ENCODE data around the gene CDH16.

CDH16 gene

DNA sequence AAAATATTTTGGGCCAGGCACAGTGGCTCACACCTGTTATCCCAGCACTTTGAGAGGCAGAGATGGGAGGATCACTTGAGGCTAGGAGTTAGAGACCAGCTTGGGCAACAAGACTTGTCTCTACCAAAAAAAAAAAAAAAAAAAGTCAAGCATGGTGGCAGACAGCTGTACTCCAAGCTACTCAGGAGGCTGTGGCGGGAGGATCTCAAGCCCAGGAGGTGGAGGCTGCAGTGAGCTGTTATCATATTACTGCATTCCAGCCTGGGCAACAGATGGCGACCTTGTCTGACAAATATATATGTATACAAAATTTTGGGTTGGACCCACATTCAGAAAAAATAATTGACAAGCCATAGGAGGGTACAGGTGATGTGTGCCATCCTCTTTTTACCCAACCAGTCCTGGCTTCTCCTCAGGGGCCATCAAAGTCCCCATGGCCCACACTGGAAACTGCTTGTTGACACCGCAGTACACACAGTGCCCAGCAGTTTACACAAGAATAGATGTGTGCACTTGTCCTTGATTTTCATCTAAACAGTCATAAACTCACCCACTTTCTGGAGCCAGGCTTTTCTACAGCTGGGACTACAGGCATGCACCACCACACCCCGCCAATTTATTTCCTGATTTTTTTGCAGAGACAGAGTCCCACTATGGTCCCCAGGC is 18.3 kb upstream of the CDH16 start:
- POLR2A ChIA-PET, result interaction anchor here (0.6 to 1.7 kb wide), 3 partner anchors 8 to 22 kb away, joined by 3 to 7 read pairs (median 3); no protein-coding TSS in a partner anchor
- CTCF ChIA-PET, result interaction anchor here (1.1 kb wide), 2 partner anchors 8 to 41 kb away, joined by 3 to 4 read pairs; no protein-coding TSS in a partner anchor
- Histone ChIP-seq H3K36me3 (ENCODE audit: control insufficient read depth in 2 of 2, insufficient read depth in 1 of 2, low read length in 2 of 2) (peaks cover 0 to 59% of the 10 kb centered on the region in 2 experiments; a peak in 1 of 3 replicates), H3K4me1 (ENCODE audit: control insufficient read depth, insufficient read depth, low read length) (peaks cover 2% of the 10 kb centered on the region; the same call in 1 of the 2 replicates), H3K4me3 (ENCODE audit: low read depth, low read length) (no peak overlapping the region), H3K27ac (ENCODE audit: extremely low read depth, low read depth, low read length) (no peak overlapping the region), H3K9me3 (ENCODE audit: control insufficient read depth, insufficient read depth, low read depth, low read length) (no peaks in the 10 kb centered on the region)
- TF ChIP-seq TCF7L2 (IDR thresholded peaks at IDR 0.05; ENCODE audit: borderline replicate concordance, low read depth, low read length) (no peak), KLF1 (tag by site-specific recombination; IDR thresholded peaks at IDR 0.05) (no peak), SP2 (tag by site-specific recombination; IDR thresholded peaks at IDR 0.05) (no peak), ZNF561 (tag by site-specific recombination; IDR thresholded peaks at IDR 0.05; ENCODE audit: borderline replicate concordance) (no peak)
- TF ChIP-seq, protein P1, sequence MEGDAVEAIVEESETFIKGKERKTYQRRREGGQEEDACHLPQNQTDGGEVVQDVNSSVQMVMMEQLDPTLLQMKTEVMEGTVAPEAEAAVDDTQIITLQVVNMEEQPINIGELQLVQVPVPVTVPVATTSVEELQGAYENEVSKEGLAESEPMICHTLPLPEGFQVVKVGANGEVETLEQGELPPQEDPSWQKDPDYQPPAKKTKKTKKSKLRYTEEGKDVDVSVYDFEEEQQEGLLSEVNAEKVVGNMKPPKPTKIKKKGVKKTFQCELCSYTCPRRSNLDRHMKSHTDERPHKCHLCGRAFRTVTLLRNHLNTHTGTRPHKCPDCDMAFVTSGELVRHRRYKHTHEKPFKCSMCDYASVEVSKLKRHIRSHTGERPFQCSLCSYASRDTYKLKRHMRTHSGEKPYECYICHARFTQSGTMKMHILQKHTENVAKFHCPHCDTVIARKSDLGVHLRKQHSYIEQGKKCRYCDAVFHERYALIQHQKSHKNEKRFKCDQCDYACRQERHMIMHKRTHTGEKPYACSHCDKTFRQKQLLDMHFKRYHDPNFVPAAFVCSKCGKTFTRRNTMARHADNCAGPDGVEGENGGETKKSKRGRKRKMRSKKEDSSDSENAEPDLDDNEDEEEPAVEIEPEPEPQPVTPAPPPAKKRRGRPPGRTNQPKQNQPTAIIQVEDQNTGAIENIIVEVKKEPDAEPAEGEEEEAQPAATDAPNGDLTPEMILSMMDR (tag by site-specific recombination; IDR thresholded peaks at IDR 0.05), result 0 out of 2 replicates have a peak, but pooled peaks have one; percentile 6
- TF ChIP-seq, protein P2, sequence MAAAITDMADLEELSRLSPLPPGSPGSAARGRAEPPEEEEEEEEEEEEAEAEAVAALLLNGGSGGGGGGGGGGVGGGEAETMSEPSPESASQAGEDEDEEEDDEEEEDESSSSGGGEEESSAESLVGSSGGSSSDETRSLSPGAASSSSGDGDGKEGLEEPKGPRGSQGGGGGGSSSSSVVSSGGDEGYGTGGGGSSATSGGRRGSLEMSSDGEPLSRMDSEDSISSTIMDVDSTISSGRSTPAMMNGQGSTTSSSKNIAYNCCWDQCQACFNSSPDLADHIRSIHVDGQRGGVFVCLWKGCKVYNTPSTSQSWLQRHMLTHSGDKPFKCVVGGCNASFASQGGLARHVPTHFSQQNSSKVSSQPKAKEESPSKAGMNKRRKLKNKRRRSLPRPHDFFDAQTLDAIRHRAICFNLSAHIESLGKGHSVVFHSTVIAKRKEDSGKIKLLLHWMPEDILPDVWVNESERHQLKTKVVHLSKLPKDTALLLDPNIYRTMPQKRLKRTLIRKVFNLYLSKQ (tag by site-specific recombination; IDR thresholded peaks at IDR 0.05; ENCODE audit: borderline replicate concordance), result no peak

DNA sequence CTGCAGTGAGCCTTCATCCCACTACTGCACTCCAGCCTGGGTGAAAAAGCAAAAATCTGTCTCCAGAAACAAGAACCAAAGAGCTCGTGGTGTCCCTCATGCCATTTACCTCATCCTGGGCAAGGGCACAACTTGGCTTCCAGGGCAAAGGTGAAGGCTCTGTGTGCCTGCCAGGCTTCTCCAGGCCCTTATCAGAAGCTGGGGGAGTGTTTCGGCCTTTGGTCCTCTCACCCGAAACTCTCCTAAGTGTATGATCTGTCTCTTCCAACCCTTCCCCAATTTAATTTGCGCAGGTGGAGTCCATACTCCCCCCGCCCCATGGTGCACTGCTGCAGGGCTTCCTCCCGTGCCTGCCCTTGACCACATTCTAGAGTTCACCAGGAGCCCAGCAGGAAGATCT is 17.8 kb upstream of the CDH16 start:
- ChIA-PET POLR2A (interaction anchor here (1.7 kb wide), 1 partner anchor 8 kb away, joined by 7 read pairs; no protein-coding TSS in a partner anchor), CTCF (interaction anchor here (1.1 kb wide), 2 partner anchors 8 to 41 kb away, joined by 3 to 4 read pairs; no protein-coding TSS in a partner anchor)
- Histone ChIP-seq H3K9me3 (ENCODE audit: control insufficient read depth, insufficient read depth, low read depth, low read length) (no peaks in the 10 kb centered on the region), H3K36me3 (ENCODE audit: control insufficient read depth in 2 of 2, insufficient read depth in 1 of 2, low read length in 2 of 2) (peaks cover 0 to 59% of the 10 kb centered on the region in 2 experiments; a peak in 2 of 3 replicates), H3K4me3 (ENCODE audit: low read depth, low read length) (no peak overlapping the region), H3K4me1 (ENCODE audit: control insufficient read depth, insufficient read depth, low read length) (peaks cover 2% of the 10 kb centered on the region; the same call in 1 of the 2 replicates), H3K27ac (ENCODE audit: extremely low read depth, low read depth, low read length) (no peak overlapping the region)
- no peak for TF ChIP-seq HOXA7 (CRISPR knock-in tag; IDR thresholded peaks at IDR 0.05; ENCODE audit: borderline replicate concordance)
- TF ChIP-seq ZNF133 (tag by site-specific recombination; IDR thresholded peaks at IDR 0.05), result no peak
- no peak for TF ChIP-seq OVOL3 (tag by site-specific recombination; IDR thresholded peaks at IDR 0.05)

DNA sequence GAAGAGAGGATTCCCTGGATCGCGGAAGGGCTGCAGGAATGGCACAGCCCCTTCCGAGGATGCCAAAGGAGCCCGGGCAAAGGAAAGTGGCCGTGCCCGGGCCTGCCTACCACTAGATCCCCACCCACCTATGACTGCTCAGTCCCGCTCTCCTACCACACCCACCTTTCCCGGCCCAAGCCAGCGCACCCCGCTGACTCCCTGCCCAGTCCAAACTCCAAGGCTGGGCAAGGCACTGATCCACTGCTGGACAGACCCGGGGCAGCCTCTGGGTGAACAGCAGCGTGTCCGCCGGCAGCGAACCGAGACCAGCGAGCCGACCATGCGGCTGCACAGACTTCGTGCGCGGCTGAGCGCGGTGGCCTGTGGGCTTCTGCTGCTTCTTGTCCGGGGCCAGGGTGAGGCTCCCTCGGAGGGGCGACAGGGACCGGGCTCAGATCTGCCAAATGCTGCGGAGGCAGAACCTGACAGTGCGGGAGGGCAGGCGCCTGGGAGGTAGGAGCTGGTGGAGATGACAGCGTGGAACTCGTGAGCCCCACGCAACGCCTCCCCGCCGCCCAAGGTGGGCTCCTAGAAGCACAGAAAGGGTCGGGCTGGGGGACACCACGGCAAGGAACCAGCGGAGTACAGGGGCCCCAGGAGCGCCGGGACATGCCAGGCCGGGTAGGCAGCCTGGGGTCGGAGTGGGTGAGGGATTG is 16.8 kb upstream of the CDH16 start, which contains the start of gene CES2:
CES2 (plus strand) TSS at position 203 of the 698 bp plus-strand sequence; CDS start at position 323, 120 bp downstream.
- Histone ChIP-seq H3K36me3 (ENCODE audit: control insufficient read depth in 2 of 2, insufficient read depth in 1 of 2, low read length in 2 of 2) (peaks cover 4 to 52% of the 10 kb centered on the region in 2 experiments; a peak in 2 of 3 replicates), H3K4me3 (ENCODE audit: low read depth, low read length) (peak within 1 kb of the TSS; percentile 83), H3K27ac (ENCODE audit: extremely low read depth, low read depth, low read length) (peak within 1 kb of the TSS; percentile 72), H3K4me1 (ENCODE audit: control insufficient read depth, insufficient read depth, low read length) (peaks cover 2% of the 10 kb centered on the region; the same call in 1 of the 2 replicates), H3K9me3 (ENCODE audit: control insufficient read depth, insufficient read depth, low read depth, low read length) (no peaks in the 10 kb centered on the region)
- ChIA-PET CTCF (interaction anchor here (0.6 kb wide), 1 partner anchor 12 kb away, joined by 3 read pairs; no protein-coding TSS in a partner anchor), POLR2A (interaction anchor here (1.7 kb wide), 1 partner anchor 9 kb away, joined by 7 read pairs; no protein-coding TSS in a partner anchor)
- no peak for TF ChIP-seq ZNF473 (tag by site-specific recombination; IDR thresholded peaks at IDR 0.05)
- no peak for TF ChIP-seq ZBTB7A (tag by site-specific recombination; IDR thresholded peaks at IDR 0.05; ENCODE audit: low read depth)
- no peak for TF ChIP-seq ZNF529 (tag by site-specific recombination; IDR thresholded peaks at IDR 0.05; ENCODE audit: insufficient replicate concordance)
- 0 out of 2 replicates have a peak, but pooled peaks have one; percentile 16 for TF ChIP-seq EGR2 (tag by site-specific recombination; IDR thresholded peaks at IDR 0.05; ENCODE audit: low read depth)
- peak; percentile 23; the same call in 1 of the 2 replicates for TF ChIP-seq ZFHX2 (tag by site-specific recombination; conservative IDR thresholded peaks at IDR 0.05)
- TF ChIP-seq ZNF549 (tag by site-specific recombination; IDR thresholded peaks at IDR 0.05), result no peak
- TF ChIP-seq KLF1 (tag by site-specific recombination; IDR thresholded peaks at IDR 0.05), result peak; percentile 40
- no peak for TF ChIP-seq WT1 (tag by site-specific recombination; IDR thresholded peaks at IDR 0.05)
- TF ChIP-seq, protein P3, sequence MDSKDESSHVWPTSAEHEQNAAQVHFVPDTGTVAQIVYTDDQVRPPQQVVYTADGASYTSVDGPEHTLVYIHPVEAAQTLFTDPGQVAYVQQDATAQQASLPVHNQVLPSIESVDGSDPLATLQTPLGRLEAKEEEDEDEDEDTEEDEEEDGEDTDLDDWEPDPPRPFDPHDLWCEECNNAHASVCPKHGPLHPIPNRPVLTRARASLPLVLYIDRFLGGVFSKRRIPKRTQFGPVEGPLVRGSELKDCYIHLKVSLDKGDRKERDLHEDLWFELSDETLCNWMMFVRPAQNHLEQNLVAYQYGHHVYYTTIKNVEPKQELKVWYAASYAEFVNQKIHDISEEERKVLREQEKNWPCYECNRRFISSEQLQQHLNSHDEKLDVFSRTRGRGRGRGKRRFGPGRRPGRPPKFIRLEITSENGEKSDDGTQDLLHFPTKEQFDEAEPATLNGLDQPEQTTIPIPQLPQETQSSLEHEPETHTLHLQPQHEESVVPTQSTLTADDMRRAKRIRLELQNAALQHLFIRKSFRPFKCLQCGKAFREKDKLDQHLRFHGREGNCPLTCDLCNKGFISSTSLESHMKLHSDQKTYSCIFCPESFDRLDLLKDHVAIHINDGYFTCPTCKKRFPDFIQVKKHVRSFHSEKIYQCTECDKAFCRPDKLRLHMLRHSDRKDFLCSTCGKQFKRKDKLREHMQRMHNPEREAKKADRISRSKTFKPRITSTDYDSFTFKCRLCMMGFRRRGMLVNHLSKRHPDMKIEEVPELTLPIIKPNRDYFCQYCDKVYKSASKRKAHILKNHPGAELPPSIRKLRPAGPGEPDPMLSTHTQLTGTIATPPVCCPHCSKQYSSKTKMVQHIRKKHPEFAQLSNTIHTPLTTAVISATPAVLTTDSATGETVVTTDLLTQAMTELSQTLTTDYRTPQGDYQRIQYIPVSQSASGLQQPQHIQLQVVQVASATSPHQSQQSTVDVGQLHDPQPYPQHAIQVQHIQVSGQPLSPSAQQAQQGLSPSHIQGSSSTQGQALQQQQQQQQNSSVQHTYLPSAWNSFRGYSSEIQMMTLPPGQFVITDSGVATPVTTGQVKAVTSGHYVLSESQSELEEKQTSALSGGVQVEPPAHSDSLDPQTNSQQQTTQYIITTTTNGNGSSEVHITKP (tag by site-specific recombination; IDR thresholded peaks at IDR 0.05), result peak; percentile 69
- no peak for TF ChIP-seq ZBTB8A (tag by site-specific recombination; IDR thresholded peaks at IDR 0.05)
- no peak for TF ChIP-seq ZNF629 (tag by site-specific recombination; IDR thresholded peaks at IDR 0.05)

All from HEK293 (cell line).